ENCODE data around the gene ZNF609.

ZNF609 gene

DNA sequence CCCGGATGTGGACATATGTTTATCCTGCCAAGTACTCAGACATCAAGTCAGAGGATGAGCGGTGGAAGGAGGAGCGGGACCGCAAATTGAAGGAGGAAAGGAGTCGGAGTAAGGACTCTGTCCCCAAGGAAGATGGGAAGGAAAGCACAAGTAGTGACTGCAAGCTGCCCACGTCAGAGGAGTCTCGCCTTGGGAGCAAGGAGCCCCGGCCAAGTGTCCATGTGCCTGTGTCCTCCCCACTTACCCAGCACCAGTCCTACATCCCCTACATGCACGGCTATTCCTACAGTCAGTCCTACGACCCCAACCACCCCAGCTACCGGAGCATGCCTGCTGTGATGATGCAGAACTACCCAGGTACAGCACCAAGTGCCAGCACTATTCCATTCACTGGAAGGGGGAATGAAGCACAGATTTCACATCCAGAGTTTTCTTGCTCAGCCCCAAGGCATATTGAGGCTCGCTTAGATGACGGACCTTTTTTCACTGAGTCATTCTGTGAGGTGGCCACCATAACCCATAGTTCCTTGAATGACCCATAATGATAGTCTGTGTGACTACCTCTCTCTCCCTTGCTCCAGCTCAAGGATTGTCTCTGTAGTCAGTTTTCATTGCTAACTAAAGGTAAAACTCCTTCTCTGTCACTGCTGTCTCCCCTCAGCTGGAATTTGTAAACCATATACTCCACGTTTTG is 217.9 kb downstream of the ZNF609 start:
- no peak for DNase-seq

DNA sequence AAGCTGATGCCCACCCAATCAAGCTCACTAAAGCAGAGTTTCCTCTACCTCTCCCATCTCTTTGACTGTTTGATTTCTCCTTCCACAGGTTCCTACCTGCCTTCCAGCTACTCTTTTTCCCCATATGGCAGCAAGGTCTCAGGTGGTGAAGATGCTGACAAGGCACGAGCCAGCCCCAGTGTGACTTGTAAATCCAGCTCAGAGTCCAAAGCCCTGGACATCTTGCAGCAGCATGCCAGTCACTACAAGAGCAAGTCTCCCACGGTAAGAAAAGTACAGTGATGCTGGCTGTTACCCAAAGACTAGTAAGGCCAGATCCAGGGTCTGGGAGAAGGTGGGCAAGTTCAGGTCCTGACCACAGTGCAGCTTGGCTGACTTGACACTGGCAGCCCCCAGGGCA is 219.7 kb downstream of the ZNF609 start:
- DNase-seq: no peak

DNA sequence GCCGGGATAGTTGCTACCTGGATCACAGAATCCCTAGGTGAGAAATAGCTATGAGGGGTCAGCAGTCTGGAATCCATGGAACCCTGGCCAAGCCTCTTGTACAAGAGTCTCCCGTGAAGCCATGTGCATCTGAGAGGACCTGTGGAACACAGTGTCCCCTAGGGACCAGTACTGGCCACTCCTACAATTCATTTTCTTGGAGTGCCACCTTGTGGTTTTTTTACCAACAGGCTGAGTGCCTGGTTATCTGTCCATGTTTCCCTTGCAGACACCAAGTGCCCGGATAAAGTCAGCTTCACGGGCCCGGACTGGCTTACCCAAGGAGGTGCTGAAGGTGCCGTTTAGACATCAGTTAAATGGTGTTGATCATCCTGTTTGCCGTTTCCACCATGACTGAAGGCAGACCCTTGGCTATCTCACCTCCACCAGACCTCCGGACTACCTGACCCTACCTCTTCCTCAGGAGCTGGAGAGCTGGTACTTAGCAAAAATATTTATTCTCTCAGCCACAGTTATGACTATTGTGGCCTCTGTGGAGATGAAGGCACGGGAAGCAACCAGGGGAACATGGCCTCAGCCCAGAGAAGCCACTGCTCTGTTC is 221.1 kb downstream of the ZNF609 start:
- DNase-seq: peak; percentile 54

DNA sequence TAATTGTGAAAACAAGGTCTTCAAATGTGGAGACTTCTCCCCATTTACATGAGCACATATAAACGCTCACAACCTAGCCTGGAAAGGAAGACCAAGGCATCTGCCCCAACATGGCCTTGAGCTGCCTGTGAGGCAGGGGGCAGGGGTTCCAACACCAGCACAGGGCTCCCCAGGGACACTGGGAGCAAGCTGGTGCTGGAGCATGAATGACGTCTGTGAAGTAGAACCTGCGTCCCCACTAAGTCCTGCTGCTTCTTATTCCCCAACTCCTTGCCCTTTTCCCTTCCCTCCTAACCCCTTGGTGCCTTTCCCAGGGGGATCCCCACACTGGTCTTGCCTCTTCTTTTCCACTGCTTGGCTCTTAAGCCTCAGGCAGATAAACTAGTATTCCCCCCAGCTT is 221.9 kb downstream of the ZNF609 start:
- DNase-seq: no peak

DNA sequence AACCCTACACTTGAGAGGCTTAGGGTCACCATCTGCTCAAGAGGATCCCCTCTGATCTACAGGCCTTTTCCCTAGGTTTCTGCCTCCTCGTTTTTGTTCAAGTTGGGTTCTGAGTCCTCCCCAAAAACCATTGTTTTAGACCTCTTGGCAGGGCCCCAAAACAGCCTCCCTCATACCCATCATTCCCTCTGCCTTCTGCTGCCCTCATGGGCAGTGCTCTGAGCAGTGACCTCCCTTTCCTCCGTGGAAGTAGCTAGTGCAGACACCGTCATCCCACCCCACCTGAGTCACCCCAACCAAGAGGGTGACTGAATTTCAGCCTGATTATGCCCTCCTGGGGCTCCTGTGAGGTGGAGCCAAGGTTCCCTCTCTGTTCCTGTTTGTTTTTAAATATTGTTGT is 223.0 kb downstream of the ZNF609 start:
- DNase-seq: no peak

DNA sequence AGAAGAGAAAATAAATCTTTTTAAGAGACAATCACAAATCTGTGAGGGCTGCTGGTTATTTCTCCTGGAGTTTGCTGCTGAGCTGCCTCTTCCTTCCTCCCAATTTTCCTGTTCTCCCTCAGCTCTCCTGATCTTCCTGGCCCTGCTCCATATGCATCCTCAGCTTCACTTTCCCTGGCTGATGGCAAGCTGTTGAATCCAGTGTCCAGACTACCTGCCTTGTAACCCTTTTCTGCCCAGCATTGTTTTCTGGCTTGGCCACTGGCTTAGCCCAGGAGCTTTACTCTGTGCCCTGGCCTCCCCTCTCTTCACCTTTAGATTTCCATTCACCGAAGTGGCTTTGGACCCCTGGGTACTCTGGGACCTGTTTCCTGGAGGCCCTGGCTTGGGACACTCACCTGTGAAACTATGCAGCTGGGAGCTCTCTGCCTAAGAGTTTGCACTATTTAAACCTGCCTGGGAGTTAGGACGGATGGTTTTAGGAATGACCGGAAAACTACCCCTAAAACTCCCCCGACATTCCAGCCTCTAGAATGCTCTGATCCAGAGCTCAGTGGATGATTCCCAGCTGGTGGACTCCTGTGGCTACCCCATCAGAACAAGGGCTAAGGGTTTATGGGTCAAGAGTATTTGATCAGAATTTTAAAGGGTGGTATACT is 225.0 kb downstream of the ZNF609 start:
- no peak for DNase-seq

DNA sequence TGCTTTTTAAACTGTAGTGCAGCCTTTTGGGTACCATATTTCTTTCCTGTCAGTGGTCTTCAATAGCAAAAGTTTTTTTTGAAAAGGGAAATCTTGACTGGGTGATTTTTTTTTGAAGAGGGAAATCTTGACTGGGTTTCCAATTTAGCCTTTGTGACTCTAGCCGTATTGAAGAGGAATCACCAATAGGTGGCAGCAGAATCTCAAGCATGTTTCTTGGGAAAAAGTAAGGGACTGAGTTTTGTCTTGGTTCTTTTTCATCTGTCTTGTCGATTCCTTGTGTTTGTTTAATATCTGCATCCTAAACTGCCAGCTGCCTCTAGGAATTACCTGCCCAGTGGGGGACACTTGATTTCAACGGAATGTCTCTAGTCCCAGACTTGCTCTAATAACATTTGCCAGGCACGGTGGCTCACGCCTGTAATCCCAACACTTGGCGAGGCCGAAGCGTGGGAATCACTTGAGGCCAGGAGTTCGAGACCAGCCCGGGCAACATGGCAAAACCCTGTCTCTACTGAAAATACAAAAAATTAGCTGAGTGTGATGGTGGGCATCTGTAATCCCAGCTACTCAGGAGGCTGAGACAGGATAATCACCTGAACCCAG is 225.9 kb downstream of the ZNF609 start:
- peak; percentile 48 for DNase-seq

DNA sequence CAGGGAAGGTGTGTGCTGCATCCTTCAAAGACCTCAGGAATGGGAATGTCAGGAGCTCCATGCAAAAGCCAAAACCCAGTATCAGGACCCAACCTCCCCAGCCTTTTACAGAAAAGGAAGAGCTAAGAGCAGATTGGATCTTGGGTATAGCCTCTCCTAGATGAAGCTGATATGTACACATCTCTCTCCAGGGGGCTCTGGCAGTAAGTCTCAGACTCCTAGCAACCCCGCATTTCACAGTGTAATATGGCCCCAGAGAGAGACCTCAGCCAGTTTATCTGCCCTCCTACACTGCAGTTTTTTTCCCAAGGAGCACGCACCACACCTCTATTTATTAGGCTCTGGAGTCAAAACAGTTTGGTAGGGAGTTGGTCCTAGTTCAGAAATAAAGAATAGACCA is 226.8 kb downstream of the ZNF609 start:
- DNase-seq: no peak

DNA sequence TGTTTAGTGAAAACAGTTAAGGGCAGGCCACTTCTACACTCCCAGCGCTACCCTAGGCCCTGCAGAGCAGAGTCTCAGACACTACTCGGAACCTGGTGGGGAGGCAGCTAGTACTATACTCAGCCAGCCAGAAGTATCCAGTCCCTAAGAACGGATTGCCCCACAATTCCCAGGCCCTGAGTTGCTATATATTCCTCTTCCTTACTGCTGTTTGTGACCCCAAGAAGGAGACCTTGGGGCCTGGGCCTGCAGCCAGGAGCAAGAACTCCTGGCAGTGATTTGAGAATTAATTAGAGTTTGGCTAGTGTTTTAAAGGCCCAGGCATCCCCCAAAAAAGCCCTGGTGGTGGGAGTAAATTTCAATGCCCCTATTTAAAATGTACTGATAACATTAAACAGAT is 227.3 kb downstream of the ZNF609 start:
- no peak for DNase-seq

DNA sequence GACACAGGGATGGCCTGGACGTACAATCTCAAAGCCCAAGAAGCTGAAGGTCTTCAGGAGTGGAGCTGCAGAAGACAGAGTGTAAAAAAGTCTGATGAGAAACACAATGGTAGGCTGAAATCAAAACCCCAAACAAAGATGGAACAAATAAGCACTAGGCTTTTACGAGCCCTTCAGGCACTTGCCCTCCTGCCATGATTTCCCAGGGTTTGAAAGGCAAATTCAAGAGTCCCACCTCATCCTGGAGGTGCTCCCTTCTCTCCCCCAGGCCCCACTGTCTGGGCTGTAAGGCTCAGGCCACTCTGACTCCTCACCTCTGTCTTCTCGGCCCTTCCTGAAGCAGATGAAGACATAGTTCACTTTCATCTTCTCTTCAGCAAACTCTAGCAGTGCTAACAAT is 228.4 kb downstream of the ZNF609 start:
- DNase-seq: no peak

DNA sequence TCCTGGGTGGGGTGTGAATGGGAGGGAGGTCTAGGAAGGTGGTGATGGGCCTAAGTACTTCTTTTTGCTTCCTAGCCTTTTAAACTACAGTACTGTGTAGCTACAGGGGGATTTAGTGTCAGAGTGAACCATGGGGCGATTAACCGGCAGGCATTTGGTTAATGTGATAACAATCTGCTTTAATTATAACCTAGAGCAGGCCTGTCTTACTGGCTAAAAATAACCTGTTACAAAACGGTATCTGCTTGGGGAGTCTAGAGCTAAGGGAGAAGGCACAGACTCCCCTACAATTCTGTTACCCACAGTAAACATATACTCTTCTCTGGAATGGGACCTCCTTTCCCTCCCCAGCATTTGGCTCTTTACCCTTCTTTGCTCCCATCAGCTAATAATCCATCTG is 229.6 kb downstream of the ZNF609 start:
- no peak for DNase-seq

DNA sequence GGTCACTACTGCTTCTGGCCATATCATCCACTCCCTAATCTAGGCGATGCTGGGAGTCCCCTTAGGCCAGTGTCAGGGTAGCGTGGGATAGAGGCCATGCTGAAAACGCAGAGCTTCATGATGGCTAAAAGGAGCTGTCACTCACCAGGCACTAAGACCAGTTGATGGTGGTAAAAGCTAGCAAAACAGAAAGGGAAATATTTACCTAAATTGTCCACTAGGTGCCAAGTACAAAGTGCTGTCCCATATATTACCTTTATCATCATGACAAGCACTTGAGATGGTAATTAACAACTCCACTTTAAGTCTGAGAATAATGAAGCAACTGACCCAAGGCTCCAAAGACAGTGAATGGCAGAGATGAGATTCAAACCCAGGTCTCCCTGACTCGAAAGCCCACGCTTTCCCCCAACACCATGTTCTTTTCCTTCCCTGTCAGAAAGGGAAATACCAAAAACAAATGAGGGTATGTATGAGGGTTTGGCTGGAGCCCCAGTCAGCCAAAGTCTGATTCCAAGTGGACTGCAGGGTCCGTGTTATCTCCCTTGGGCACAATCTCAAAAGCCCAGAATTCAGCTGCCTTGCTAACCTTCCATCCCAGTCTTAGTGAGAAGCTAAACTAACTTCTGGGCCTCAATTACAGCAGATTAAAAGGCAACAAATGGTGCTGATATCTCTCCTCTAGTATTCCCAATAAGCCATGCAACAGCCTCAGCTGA is 230.4 kb downstream of the ZNF609 start:
- DNase-seq: no peak

DNA sequence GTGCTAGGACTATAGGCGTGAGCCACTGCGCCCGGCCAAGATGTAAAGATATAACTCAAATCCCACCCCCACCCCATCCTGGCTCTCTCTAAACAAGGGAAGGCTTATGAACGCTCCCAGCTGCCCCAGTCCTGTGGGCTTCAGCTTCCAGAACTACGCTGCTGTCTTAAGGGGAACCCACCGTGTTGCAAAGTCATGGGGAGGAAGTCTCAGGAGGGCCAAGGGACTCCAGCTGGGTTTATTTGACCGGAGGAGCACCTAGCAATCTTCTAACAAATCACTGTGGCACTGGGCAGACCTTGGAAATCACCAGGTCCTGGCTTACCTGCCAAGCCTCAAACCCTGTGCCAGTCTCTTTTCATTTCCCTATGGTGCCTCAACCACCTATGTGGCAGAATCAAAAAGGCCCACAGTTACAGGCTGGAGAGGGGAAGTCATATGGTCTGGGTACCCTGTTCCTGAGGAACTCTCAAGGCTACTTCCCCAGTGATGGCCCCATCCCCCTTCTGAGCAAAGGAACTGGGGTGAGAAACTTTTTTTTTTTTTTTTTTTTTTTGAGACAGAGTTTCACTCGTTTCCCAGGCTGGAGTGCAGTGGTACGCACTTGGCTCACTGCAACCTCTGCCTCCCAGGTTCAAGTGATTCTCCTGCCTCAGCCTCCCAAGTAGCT is 231.7 kb downstream of the ZNF609 start:
- no peak for DNase-seq

DNA sequence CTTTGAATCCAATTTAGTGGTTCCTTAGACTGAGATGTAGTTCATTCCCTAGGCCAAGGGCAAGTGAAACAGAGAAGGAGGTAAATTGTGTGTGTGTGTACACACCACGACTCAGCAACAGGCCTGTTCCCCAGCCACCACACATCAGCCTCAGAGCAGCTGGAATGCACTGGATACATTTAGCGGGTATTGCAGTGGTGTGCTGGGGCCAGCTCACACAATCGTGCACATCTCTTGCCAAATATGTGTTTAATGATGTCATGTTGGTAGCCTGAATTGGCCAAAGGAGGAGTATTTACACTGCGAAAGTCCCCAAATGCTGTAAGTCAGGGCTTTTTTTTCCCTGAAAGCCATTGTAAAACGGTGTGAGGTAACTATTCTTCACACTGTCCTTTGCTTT is 232.8 kb downstream of the ZNF609 start:
- peak; percentile 86 for DNase-seq

DNA sequence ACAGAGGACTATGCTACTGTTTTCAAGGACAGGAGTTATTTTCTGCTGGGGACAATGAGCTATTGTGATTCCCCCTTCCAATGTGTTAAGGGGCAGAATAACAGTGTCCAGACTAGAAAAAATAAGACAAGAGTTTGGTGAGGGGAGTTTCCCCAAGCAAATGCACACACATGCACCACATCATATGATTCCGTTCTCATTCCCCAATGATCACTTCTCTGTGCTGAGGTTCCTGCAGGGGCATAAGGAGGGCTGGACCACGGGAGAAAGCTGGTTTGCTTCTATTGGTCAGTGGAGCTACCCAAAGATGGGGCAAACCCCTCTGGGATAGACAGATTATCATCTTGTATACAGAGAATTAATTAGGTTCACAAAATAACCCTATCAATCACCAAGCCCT is 234.4 kb downstream of the ZNF609 start:
- DNase-seq: no peak

DNA sequence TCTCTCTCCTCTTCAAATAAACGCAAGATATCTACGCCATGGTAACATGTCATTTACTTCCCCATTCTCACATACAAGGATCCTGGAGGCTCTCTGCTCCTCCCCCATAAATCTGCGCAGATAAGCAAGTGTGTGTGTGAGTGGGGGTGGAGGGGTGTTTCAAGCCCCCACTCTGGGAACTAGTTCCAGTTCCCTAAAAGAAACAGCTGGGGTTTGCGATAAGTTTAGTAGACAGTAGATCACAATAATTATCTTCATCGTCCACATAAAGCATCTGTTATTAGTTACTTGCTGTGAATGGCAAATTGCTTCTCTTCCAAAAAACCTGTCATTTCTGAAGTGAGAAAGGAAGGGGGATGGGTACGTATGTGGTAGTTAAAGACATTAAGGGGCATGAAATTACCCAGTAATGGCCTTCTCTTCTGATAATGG is 235.2 kb downstream of the ZNF609 start:
- DNase-seq: no peak

DNA sequence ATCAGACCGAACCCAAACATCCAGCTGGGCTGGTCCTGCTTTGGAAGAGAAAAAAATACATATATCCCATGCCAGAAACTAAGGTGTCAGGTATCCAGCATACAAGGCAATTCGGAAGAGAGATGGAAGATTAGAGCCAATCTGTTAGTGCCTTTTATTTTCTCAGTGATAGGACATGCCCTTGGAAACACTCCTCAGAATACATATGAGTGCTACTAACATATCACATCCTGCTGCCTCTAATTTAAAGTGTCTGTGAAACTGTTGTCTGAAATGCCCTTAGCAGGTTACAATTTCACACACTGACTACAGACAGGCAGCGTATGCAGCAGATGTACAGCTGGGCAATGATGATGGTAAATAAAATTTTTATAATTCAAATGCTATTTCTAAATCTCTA is 236.1 kb downstream of the ZNF609 start:
- no peak for DNase-seq

DNA sequence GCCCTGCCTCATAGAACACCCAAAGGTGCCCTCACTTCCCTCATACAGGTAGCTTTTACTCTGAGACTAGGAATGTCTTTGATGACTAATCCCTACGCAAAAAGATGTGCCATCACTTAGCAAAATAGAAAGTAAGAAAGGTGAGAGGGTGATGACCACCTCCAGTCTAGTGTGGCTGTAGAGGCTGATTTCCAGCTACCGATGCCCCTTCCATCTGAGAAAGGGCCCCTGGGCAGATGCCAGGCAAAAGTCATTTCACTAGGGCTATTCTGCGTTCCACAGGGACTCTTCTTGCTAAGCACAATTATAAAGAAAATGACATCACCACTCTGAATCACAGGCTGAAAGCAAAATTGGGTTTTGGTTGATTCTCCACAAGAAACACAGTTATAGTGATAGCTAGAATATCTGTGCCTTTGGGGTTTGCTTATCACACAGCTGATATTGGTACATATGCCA is 237.6 kb downstream of the ZNF609 start:
- no peak for DNase-seq

DNA sequence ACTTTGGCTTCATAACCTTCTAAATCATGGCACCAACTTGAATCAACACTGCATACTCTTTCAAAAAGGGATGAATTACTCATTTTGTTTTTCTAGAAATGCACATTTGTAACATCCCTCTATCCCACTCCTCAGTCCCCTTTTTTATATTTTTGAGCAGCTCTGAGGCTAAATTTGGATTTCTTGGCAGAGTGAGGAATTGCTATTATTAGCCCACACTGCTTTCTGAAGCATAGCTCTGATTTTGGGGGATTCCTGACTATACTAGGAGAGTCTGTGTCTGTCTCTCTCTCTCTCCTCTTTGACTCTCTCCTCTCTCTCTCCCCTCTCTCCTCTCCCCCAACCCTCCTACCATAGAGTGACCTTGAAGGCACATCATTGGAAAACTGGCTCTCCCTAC is 238.4 kb downstream of the ZNF609 start:
- no peak for DNase-seq

DNA sequence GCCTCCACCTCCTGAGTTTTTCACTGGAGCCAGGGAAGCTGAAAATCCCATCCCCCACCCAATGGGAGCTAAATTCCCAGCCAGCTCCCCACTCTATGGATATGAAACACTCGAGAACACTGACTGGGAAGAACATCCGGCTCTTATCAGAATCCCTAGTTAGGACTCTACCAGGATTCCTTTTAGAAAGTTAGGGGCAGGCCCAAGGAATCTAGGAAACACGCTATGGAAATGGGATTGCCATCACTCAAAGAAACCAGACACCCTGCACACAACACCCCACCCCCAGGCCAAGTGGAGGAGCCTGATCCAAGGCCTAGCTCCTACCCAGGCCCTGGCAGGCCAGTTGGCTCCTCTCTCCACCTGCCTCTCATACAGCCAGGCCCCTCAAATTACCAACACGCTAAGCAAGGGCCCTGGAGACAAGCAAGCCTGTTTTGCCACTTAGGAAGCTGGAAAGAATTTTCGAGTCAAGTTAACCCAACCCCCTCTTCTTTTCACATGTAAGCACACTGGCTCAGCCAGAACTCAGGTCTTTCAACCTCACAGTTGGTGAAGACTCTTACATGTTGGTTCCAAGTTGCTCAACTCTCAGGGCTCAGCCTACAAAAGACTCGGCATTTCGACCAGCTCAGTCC is 239.5 kb downstream of the ZNF609 start:
- DNase-seq: peak; percentile 40

DNA sequence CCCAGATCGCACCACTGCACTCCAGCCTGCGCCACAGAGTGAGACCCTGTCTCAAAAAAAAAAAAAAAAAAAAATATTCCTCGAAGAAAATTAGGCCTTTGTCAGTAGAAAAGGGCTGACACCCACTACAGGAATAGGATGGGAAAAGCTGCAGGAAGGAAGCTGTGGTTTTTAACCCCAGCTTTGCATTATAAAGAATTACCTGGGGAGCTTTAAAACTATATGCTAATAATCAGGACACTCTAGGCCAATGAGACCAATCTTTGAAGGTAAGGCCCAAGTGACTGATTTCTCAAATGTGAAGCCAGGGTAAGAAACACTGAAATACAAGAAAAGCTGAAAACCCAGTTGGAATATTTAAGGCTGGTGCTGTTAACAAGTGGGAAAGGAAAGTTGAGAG is 240.7 kb downstream of the ZNF609 start:
- no peak for DNase-seq

DNA sequence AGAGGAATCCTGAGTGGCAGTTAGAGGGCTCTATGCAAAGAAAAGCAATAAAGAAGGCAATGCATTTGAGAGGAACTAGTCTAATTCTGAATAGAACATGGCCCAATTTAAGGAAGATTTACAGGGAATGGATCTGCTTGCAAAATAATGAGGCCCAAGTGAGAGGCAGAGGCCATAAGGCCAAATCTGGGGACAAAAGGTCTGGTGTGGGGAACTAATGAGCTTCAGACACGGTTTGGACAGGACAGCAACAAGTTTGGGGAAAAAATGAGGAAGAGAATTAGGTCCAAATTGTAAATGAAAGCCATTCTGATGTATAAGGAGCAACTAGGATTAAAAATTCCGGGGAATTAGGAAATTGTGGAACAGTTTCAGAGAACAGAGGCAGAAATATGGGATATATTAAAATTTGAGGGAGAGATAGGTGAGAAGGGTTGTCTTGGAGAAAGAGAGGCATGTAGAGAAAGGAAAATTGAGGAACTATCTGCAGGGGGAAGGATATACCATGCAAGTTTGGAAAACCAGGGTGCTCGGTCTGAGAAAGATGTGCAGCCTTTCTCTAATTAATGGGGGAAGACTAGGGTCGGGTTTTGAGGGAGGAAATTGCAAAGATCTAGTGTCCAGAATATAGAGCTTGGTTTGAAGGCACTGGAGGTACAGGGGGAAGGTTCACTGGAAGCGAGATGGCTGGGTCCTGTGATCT is 241.3 kb downstream of the ZNF609 start:
- DNase-seq: no peak
